HepG2 (cell line): ENCODE data around the gene ABCG8.

Experiments
- CREB1 ChIP-seq, 2 experiments: fragments of 450-650 bp in 1 of 2; IDR thresholded peaks; 2 replicates each; pipeline ENCODE4 v1.6.1; 2016 to 2017; ENCODE audit warnings: control low read depth in 1 of 2, mild to moderate bottlenecking in 1 of 2, missing compliant biosample characterization in 1 of 2, missing genetic modification characterization in 1 of 2
- CTCF ChIP-seq: sonication (generic); formaldehyde crosslinking; IDR thresholded peaks from 2 replicates; pipeline ENCODE4 v1.5.0; 2020; ENCODE audit warnings: mild to moderate bottlenecking, missing genetic modification reagents, moderate library complexity
- MTA3 ChIP-seq: sonication (generic); formaldehyde crosslinking; IDR thresholded peaks from 2 replicates; pipeline ENCODE4 v1.4.0; 2020; ENCODE audit warnings: missing genetic modification reagents
- PRDM15 ChIP-seq: sonication (generic); formaldehyde crosslinking; IDR thresholded peaks from 2 replicates; pipeline ENCODE4 v1.4.0; 2020; ENCODE audit warnings: missing genetic modification reagents
- RFX3 ChIP-seq: IDR thresholded peaks from 2 replicates; pipeline ENCODE4 v1.6.1; 2016; ENCODE audit warnings: missing biosample characterization, missing genetic modification reagents
- SSRP1 ChIP-seq: IDR thresholded peaks from 2 replicates; pipeline ENCODE4 v1.6.1; 2016; ENCODE audit warnings: control low read depth
- STAT6 ChIP-seq: sonication (generic); formaldehyde crosslinking; IDR thresholded peaks from 2 replicates; pipeline ENCODE4 v1.4.0; 2020; ENCODE audit warnings: missing genetic modification reagents, mild to moderate bottlenecking, borderline replicate concordance
- TFE3 ChIP-seq: IDR thresholded peaks from 2 replicates; pipeline ENCODE4 v1.6.1; 2016
- ZBTB1 ChIP-seq: sonication (generic); formaldehyde crosslinking; IDR thresholded peaks from 2 replicates; pipeline ENCODE4 v1.4.0; 2020; ENCODE audit warnings: missing genetic modification reagents, borderline replicate concordance
- ZGPAT ChIP-seq: IDR thresholded peaks from 2 replicates; pipeline ENCODE4 v1.6.1; 2016; ENCODE audit warnings: mild to moderate bottlenecking
- ZNF24 ChIP-seq: fragments of 450-650 bp; IDR thresholded peaks from 2 replicates; pipeline ENCODE4 v1.6.1; 2017; ENCODE audit warnings: antibody characterized with exemption, mild to moderate bottlenecking

- TF ChIP-seq PRDM15 (CRISPR knock-in tag) (no peak), CREB1 (IDR thresholded peaks at IDR 0.05) (no peak), CREB1 (CRISPR knock-in tag; IDR thresholded peaks at IDR 0.05) (no peak), STAT6 (CRISPR knock-in tag) (no peak), ZBTB1 (no peak), CTCF (no peak), ZGPAT (CRISPR knock-in tag) (no peak), RFX3 (CRISPR knock-in tag) (no peak), SSRP1 (CRISPR knock-in tag) (no peak), TFE3 (CRISPR knock-in tag) (no peak), ZNF24 (no peak), MTA3 (no peak)
These were observed 24.1 kb upstream of the ABCG8 start for GRCh38 chr2:43814711-43815110.
